Hepatocyte (in vitro differentiated cells): ENCODE results near the gene LITAF.

Experiments used
- EZH2 ChIP-seq: fragments of 200-600 bp; sonication (generic); IDR thresholded peaks from 2 replicates; pipeline ENCODE4 v1.6.1; 2016; ENCODE audit warnings: antibody characterized with exemption, mild to moderate bottlenecking, borderline replicate concordance
- EZH2phosphoT487 ChIP-seq: fragments of 200-600 bp; sonication (generic); IDR thresholded peaks from one replicate; pipeline ENCODE4 v1.6.1; 2018; ENCODE audit warnings: antibody characterized with exemption, mild to moderate bottlenecking, low read depth, moderate library complexity; ENCODE audit not compliant: unreplicated experiment, severe bottlenecking
- TF ChIP-seq, protein P1 (sequence below): fragments of 200-600 bp; sonication (generic); IDR thresholded peaks from 2 replicates; pipeline ENCODE4 v1.5.1; 2016; ENCODE audit warnings: antibody characterized with exemption, mild to moderate bottlenecking; ENCODE audit not compliant: poor library complexity

DNA sequence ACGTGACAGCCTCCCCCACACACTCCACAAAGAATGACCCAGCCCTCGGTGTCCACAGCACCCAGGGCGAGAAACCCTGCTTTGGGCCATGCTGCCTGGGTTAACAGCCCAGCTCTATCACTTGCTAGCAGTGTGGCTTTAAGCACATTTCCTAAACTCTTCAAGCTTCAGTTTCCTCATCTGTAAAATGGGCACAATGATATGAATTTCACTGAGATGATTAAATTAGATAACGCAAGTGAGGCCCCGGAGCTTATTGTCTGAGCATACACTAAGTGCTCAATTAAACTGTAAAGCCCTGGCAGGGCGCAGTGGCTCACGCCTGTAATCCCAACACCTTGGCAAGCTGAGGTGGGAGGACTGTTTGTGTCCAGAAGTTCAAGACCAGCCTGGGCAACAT, 79.4 kb downstream of the LITAF start:
- TF ChIP-seq, protein P1, sequence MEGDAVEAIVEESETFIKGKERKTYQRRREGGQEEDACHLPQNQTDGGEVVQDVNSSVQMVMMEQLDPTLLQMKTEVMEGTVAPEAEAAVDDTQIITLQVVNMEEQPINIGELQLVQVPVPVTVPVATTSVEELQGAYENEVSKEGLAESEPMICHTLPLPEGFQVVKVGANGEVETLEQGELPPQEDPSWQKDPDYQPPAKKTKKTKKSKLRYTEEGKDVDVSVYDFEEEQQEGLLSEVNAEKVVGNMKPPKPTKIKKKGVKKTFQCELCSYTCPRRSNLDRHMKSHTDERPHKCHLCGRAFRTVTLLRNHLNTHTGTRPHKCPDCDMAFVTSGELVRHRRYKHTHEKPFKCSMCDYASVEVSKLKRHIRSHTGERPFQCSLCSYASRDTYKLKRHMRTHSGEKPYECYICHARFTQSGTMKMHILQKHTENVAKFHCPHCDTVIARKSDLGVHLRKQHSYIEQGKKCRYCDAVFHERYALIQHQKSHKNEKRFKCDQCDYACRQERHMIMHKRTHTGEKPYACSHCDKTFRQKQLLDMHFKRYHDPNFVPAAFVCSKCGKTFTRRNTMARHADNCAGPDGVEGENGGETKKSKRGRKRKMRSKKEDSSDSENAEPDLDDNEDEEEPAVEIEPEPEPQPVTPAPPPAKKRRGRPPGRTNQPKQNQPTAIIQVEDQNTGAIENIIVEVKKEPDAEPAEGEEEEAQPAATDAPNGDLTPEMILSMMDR: no peak
- TF ChIP-seq EZH2 (no peak), EZH2phosphoT487 (no peak)
